Panc1 (cell line): ENCODE measurements around the gene GAL3ST1. TPM values are rescaled to one million over a fixed set of nuclear protein-coding genes. Genes with fewer than 3 reads are reported as not detected.
"Not testable (repeated sequence)": the region's sequence is repeated elsewhere in the genome, so short reads cannot be mapped to it uniquely, and the experiment has no call there.

ENCODE experiments used
- ATAC-seq: fragments of 200-7000 bp; cut with Tn5 transposase; 2 replicates; pipeline ENCODE4 v1.9.1; 2020; ENCODE audit warnings: mild to moderate bottlenecking, moderate library complexity
- Bru-seq: library from RNA; stranded (reverse); fragments of 400-500 nt; gene quantifications from one replicate; lab custom pipeline; 2021; lab: Mats Ljungman, UMichigan
- BruChase-seq, 2 experiments: library from RNA; stranded (reverse); fragments of 400-500 nt; gene quantifications; one replicate each; lab custom pipeline; 2021; lab: Mats Ljungman, UMichigan
- BruUV-seq: library from RNA; stranded (reverse); fragments of 400-500 nt; replicated peaks from 2 replicates; lab custom pipeline; 2021; lab: Mats Ljungman, UMichigan
- CTCF ChIA-PET: fragments of 300-600 bp; sonication (Branson Sonifier 250); formaldehyde crosslinking; loops from one replicate; lab custom pipeline; 2022; ENCODE audit warnings: antibody characterized with exemption; lab: Charles Lee
- POLR2A ChIA-PET: fragments of 300-600 bp; sonication (Branson Sonifier 250); formaldehyde crosslinking; loops from one replicate; lab custom pipeline; 2022; ENCODE audit warnings: antibody characterized with exemption; lab: Charles Lee
- DNase-seq: peaks from one replicate; pipeline ENCODE4 v3.0.0-alpha.2; 2010; ENCODE audit warnings: low read depth, low spot score
- H3K27ac ChIP-seq: 2 replicates; pipeline ENCODE4 v1.5.1; 2011; ENCODE audit warnings: mild to moderate bottlenecking, low read length, inconsistent platforms
- H3K27me3 ChIP-seq: fragments of 200-500 bp; sonication (Bioruptor generic); 2 replicates; pipeline ENCODE4 v1.6.0; 2014; ENCODE audit warnings: low read length, inconsistent platforms; ENCODE audit not compliant: control insufficient read depth, insufficient read depth
- H3K36me3 ChIP-seq: fragments of 200-500 bp; sonication (Bioruptor generic); 2 replicates; pipeline ENCODE4 v1.5.1; 2014; ENCODE audit warnings: inconsistent platforms, mild to moderate bottlenecking, low read length, moderate library complexity; ENCODE audit not compliant: control insufficient read depth, insufficient read depth
- H3K4me1 ChIP-seq: 2 replicates; pipeline ENCODE4 v1.5.1; 2011; ENCODE audit warnings: inconsistent platforms, mild to moderate bottlenecking, low read length, moderate library complexity; ENCODE audit not compliant: control insufficient read depth, insufficient read depth
- H3K4me3 ChIP-seq, 2 experiments: 2 replicates each; pipeline ENCODE4 v1.5.1; 2011 to 2012; ENCODE audit warnings: low read depth in 2 of 2, low read length in 2 of 2, mild to moderate bottlenecking in 2 of 2, inconsistent platforms in 1 of 2, moderate library complexity in 1 of 2
- H3K9me3 ChIP-seq: fragments of 200-500 bp; sonication (Bioruptor generic); 2 replicates; pipeline ENCODE4 v1.5.1; 2014; ENCODE audit warnings: low read depth, mild to moderate bottlenecking, inconsistent platforms, low read length, moderate library complexity; ENCODE audit not compliant: control insufficient read depth, insufficient read depth
- POLR2AphosphoS5 ChIP-seq: IDR thresholded peaks from 2 replicates; pipeline ENCODE4 v1.6.1; 2012; ENCODE audit warnings: mild to moderate bottlenecking, low read depth, low read length, moderate library complexity
- SIN3A ChIP-seq: IDR thresholded peaks from 2 replicates; pipeline ENCODE4 v1.6.1; 2012; ENCODE audit warnings: low read depth, mild to moderate bottlenecking, low read length, moderate library complexity, borderline replicate concordance; ENCODE audit not compliant: insufficient read depth
- TCF7L2 ChIP-seq: IDR thresholded peaks from 2 replicates; pipeline ENCODE4 v1.6.1; 2011; ENCODE audit warnings: mild to moderate bottlenecking, low read depth, low read length, inconsistent platforms
- in situ Hi-C: cut with HindIII; loops from 2 replicates; pipeline ENCODE4 v1.10.0; 2016; ENCODE audit warnings: low sequenced_read_pairs, low pct_unique_long_range_greater_than_20kb
- intact Hi-C: fragments of 100-400 bp; cut with micrococcal nuclease; formaldehyde crosslinking; loops from one replicate; pipeline ENCODE4 v1.10.0; 2022; ENCODE audit not compliant: unreplicated experiment
- long read RNA-seq: library from polyadenylated mRNA; unstranded; transcript quantifications from one replicate; pipeline ENCODE4 v2.0.0, GENCODE V29; 2021; ENCODE audit not compliant: unreplicated experiment
- polyA plus RNA-seq: library from polyadenylated mRNA; unstranded; fragments of >200 nt; gene quantifications from one replicate; pipeline ENCODE4 v1.2.1, GENCODE V29; 2012; ENCODE audit warnings: missing spikeins; ENCODE audit not compliant: insufficient read length
- total RNA-seq: library from RNA; stranded (reverse); gene quantifications from one replicate; pipeline ENCODE4 v1.2.1, GENCODE V29; 2021; ENCODE audit not compliant: unreplicated experiment
- TF ChIP-seq, protein P1 (sequence below): fragments of 450-650 bp; IDR thresholded peaks from 2 replicates; pipeline ENCODE4 v1.5.1; 2017; ENCODE audit warnings: mild to moderate bottlenecking
- TF ChIP-seq, protein P2 (sequence below), 2 experiments: IDR thresholded peaks; 2 replicates each; pipeline ENCODE4 v1.6.1; 2011 to 2012; ENCODE audit warnings: low read depth in 2 of 2, control low read depth in 1 of 2, low read length in 1 of 2, mild to moderate bottlenecking in 1 of 2, moderate library complexity in 1 of 2; ENCODE audit not compliant: insufficient read depth in 1 of 2

Gene GAL3ST1, protein sequence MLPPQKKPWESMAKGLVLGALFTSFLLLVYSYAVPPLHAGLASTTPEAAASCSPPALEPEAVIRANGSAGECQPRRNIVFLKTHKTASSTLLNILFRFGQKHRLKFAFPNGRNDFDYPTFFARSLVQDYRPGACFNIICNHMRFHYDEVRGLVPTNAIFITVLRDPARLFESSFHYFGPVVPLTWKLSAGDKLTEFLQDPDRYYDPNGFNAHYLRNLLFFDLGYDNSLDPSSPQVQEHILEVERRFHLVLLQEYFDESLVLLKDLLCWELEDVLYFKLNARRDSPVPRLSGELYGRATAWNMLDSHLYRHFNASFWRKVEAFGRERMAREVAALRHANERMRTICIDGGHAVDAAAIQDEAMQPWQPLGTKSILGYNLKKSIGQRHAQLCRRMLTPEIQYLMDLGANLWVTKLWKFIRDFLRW
- 1.1 TPM for total RNA-seq
- polyA plus RNA-seq = 2.7 TPM
- percentile 20 among the genes with signal in this experiment for Bru-seq, nascent RNA
- percentile 27 among the genes with signal in this experiment for BruChase-seq, experiment 1, labeled RNA remaining after a 2-hour chase
- percentile 17 among the genes with signal in this experiment for BruChase-seq, experiment 2, labeled RNA remaining after a 6-hour chase
- long read RNA-seq, partial matches to known transcripts = 0 of 3 reads
- long read RNA-seq, other reads (novel, unspliced or antisense) = 2 of 3 reads

DNA sequence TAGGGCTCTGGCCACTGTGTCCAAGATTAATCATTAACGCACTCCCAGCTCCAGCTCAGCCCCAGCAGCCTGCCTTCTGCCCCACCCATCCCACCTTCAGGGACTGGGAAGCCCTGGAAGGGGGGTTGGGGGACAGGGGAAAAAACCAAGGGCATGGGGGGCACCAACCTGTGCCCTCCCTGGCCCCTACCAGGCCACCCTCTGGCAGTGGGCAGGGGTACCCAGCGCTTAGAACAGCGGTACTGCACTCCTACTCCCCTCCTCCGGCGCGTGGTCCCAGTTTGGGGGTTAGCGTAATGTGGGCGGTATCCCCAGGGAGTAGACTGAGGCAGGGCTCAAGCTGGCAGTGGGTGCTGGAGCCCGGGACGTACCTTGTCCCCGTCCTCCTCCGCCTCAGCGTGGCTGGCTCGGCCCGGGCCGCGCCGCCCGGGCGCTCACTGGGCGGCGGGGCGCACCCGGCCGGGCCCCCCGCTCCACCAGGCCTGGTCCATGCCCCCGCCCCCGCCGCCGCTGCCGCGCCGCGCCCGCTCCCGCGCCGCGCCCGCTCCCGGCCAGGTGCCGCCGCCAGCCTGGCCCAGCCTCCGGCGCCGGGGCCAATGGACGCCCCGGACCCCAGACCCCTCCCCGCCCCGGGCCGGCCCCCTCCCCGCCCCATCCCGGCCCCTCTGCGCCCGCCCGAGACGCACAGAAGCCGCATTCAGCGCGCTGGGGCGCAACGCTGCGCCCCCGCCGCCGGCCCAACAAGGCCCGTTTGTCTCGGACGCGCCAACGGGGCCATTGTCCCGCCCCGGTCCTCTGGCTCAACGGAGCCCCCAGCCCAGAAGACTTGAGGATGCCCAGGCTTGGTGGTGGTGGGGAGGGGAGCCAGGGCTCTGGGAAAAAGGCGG lies at the start of gene GAL3ST1:
Gene GAL3ST1, minus strand, starts transcription at position 571 of the 887 bp plus-strand sequence. CDS start 17,273 bp downstream, outside the sequence.
- TF ChIP-seq SIN3A = no peak
- TF ChIP-seq TCF7L2 = no peak
- TF ChIP-seq, protein P1, sequence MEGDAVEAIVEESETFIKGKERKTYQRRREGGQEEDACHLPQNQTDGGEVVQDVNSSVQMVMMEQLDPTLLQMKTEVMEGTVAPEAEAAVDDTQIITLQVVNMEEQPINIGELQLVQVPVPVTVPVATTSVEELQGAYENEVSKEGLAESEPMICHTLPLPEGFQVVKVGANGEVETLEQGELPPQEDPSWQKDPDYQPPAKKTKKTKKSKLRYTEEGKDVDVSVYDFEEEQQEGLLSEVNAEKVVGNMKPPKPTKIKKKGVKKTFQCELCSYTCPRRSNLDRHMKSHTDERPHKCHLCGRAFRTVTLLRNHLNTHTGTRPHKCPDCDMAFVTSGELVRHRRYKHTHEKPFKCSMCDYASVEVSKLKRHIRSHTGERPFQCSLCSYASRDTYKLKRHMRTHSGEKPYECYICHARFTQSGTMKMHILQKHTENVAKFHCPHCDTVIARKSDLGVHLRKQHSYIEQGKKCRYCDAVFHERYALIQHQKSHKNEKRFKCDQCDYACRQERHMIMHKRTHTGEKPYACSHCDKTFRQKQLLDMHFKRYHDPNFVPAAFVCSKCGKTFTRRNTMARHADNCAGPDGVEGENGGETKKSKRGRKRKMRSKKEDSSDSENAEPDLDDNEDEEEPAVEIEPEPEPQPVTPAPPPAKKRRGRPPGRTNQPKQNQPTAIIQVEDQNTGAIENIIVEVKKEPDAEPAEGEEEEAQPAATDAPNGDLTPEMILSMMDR = no peak
- TF ChIP-seq POLR2AphosphoS5 = no peak
- TF ChIP-seq, protein P2, sequence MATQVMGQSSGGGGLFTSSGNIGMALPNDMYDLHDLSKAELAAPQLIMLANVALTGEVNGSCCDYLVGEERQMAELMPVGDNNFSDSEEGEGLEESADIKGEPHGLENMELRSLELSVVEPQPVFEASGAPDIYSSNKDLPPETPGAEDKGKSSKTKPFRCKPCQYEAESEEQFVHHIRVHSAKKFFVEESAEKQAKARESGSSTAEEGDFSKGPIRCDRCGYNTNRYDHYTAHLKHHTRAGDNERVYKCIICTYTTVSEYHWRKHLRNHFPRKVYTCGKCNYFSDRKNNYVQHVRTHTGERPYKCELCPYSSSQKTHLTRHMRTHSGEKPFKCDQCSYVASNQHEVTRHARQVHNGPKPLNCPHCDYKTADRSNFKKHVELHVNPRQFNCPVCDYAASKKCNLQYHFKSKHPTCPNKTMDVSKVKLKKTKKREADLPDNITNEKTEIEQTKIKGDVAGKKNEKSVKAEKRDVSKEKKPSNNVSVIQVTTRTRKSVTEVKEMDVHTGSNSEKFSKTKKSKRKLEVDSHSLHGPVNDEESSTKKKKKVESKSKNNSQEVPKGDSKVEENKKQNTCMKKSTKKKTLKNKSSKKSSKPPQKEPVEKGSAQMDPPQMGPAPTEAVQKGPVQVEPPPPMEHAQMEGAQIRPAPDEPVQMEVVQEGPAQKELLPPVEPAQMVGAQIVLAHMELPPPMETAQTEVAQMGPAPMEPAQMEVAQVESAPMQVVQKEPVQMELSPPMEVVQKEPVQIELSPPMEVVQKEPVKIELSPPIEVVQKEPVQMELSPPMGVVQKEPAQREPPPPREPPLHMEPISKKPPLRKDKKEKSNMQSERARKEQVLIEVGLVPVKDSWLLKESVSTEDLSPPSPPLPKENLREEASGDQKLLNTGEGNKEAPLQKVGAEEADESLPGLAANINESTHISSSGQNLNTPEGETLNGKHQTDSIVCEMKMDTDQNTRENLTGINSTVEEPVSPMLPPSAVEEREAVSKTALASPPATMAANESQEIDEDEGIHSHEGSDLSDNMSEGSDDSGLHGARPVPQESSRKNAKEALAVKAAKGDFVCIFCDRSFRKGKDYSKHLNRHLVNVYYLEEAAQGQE (IDR thresholded peaks at IDR 0.05; ENCODE audit: insufficient read depth in 1 of 2, low read depth in 2 of 2, low read length in 1 of 2) = no peak
- no peaks in the 10 kb centered on the region for H3K27me3 ChIP-seq
- H3K27ac ChIP-seq = no peak within 1 kb of the TSS
- 0 out of 2 replicates have a peak, but pooled peaks cover 2% of the 10 kb centered on the region for H3K36me3 ChIP-seq
- ATAC-seq (peak; percentile 39), DNase-seq (no peak)
- intact Hi-C loops (no loop called here), in situ Hi-C loops (no loop called here)
- BruUV-seq = no TSS peak
- peak within 1 kb of the TSS in 1 of 2 experiments; percentile 16; a peak in 1 of 4 replicates for H3K4me3 ChIP-seq
- POLR2A ChIA-PET = no interaction called here
- CTCF ChIA-PET = no interaction called here
- H3K4me1 ChIP-seq = peaks cover 11% of the 10 kb centered on the region
- H3K9me3 ChIP-seq = no peaks in the 10 kb centered on the region

DNA sequence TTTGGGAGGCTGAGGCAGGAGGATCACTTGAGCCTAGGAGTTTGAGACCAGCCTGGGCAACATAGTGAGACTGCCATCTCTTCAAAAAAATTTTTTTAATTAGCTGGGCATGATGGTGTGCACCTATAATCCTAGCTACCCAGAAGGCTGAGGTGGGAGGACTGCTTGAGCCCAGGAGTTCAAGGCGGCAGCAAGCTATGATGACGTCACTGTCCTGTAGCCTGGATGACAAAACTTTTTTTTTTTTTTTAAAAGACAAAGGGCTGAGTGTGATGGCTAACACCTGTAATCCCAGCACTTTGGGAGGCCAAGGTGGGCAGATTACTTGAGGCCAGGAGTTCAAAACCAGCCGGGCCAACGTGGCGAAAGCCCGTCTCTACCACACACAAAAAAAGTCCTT lies 45.4 kb upstream of the GAL3ST1 start:
- intact Hi-C loops, in situ Hi-C loops, H3K36me3 ChIP-seq, BruUV-seq, H3K27me3 ChIP-seq, H3K4me3 ChIP-seq, ATAC-seq, H3K27ac ChIP-seq, DNase-seq, H3K9me3 ChIP-seq, H3K4me1 ChIP-seq, POLR2A ChIA-PET, CTCF ChIA-PET: not testable (repeated sequence)
